Activated T-cell treated with anti-CD3 and anti-CD28 coated beads, Interleukin-2, amount 50 U/mL, for 24 hours (primary cell): Measurements from ENCODE around the gene ASXL2.

Experiments
- DNase-seq: peaks from one replicate; pipeline ENCODE4 v3.0.0-alpha.2; 2020
- H3K27ac Mint-ChIP-seq: 2 replicates; pipeline ENCODE4 v1.8.0; 2020; ENCODE audit warnings: mild to moderate bottlenecking, mixed read lengths
- H3K27me3 Mint-ChIP-seq: 2 replicates; pipeline ENCODE4 v1.8.0; 2020; ENCODE audit warnings: mixed read lengths
- H3K36me3 Mint-ChIP-seq: 2 replicates; pipeline ENCODE4 v1.8.0; 2020; ENCODE audit warnings: low read depth, mixed read lengths
- H3K4me1 Mint-ChIP-seq: 2 replicates; pipeline ENCODE4 v1.8.0; 2020; ENCODE audit warnings: low read depth, mixed read lengths
- H3K4me3 Mint-ChIP-seq: 2 replicates; pipeline ENCODE4 v1.8.0; 2020; ENCODE audit warnings: mild to moderate bottlenecking, moderate library complexity, mixed read lengths
- H3K9me3 Mint-ChIP-seq: 2 replicates; pipeline ENCODE4 v1.8.0; 2020; ENCODE audit warnings: mixed read lengths

The ASXL2 gene

DNA sequence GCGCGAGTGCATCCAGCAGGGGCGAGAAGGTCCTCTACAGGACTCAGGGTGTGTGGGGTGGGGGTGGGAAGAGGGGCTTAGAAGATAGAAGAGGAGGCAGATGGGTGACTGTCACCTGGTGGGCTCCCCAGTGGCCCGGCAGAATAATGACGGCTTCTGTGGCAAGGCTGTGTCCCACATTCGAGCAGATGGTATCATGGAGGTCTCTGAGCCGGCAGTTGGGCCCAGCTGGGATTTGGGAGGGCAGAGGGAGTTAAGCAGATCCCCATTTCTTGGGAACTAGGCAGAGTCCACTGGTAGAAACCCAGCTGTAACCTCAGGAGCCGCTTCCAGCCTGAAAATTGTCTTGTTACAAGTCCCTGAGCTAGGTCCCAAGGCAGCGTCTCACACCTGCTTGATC is 176.5 kb downstream of the ASXL2 start:
- Mint-ChIP-seq H3K4me1 (peaks cover 4% of the 10 kb centered on the region), H3K27ac (no peak overlapping the region), H3K36me3 (no peaks in the 10 kb centered on the region), H3K27me3 (no peaks in the 10 kb centered on the region), H3K4me3 (no peak overlapping the region), H3K9me3 (no peaks in the 10 kb centered on the region)
- DNase-seq, result no peak

DNA sequence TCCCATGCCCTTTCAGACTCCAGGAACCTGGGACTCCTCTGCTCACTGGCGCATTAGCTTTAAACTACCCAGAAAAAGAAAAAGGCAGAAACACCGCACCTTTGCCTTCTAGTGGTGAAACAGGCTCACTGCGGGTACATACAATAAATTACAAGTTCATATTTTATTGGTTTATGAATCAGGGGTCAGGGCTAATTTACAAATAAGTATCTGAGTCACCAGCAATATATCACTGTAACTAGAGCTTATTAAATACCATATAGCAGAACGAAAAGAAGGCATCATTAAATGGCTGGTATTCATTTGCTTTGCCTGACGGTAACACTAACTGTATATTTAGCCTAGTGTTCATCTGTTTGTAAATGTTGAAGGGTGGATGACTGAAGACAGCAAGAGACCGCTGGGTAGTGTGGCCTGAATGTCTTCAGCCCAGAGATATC is 178.0 kb downstream of the ASXL2 start:
- Mint-ChIP-seq H3K9me3 (no peaks in the 10 kb centered on the region), H3K27me3 (no peaks in the 10 kb centered on the region), H3K4me1 (peaks cover 4% of the 10 kb centered on the region), H3K4me3 (no peak overlapping the region), H3K27ac (no peak overlapping the region), H3K36me3 (no peaks in the 10 kb centered on the region)
- DNase-seq, result peak; percentile 33

DNA sequence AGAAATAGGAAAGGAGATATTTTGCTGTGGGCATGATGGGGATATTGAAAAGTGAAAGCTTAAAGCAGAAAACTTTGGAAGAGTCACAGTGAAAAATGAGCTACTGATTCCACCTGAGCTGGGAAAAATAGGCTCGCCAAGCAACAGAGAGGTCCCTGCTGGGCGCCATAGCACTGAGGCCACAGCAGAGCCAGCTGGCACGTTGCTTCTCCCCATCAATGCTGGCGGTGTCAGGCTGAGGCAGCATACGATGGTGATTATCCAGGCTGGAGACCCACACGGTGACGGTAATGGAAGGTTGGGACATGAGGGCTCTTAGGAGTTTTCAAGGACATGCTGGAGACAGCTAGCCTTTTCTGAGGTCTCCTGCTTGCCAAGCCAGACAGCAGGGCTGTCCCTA is 179.1 kb downstream of the ASXL2 start:
- H3K27me3 Mint-ChIP-seq, result no peaks in the 10 kb centered on the region

DNA sequence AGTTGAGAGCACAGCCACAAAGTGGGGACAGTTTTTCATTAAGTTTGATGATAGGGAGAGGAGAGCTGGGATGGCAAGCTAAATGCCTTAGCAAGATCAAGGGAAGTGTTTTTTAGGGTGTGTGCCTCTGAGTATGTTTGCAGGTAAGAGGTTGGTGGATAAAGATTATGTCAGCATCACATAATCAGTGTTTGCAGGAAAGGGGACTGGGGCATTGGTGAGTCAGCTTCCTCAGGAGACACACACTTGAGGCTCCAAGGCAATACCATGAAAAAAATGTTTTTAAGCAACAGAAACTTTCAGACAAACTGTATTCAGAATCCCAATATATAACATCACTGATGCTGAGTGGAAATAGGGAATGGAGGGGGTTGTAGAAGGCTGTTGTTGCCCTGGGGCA is 179.5 kb downstream of the ASXL2 start:
- DNase-seq, result no peak
- no peaks in the 10 kb centered on the region for H3K27me3 Mint-ChIP-seq
- H3K36me3 Mint-ChIP-seq, result no peaks in the 10 kb centered on the region
- H3K9me3 Mint-ChIP-seq, result no peaks in the 10 kb centered on the region
- no peak overlapping the region for H3K4me3 Mint-ChIP-seq
- peaks cover 4% of the 10 kb centered on the region for H3K4me1 Mint-ChIP-seq
- H3K27ac Mint-ChIP-seq, result no peak overlapping the region

More for the DNA sequence above, 179.1 kb downstream of the ASXL2 start:
- Mint-ChIP-seq H3K36me3 (no peaks in the 10 kb centered on the region), H3K9me3 (no peaks in the 10 kb centered on the region), H3K4me1 (peaks cover 4% of the 10 kb centered on the region), H3K27ac (no peak overlapping the region), H3K4me3 (no peak overlapping the region)
- no peak for DNase-seq

DNA sequence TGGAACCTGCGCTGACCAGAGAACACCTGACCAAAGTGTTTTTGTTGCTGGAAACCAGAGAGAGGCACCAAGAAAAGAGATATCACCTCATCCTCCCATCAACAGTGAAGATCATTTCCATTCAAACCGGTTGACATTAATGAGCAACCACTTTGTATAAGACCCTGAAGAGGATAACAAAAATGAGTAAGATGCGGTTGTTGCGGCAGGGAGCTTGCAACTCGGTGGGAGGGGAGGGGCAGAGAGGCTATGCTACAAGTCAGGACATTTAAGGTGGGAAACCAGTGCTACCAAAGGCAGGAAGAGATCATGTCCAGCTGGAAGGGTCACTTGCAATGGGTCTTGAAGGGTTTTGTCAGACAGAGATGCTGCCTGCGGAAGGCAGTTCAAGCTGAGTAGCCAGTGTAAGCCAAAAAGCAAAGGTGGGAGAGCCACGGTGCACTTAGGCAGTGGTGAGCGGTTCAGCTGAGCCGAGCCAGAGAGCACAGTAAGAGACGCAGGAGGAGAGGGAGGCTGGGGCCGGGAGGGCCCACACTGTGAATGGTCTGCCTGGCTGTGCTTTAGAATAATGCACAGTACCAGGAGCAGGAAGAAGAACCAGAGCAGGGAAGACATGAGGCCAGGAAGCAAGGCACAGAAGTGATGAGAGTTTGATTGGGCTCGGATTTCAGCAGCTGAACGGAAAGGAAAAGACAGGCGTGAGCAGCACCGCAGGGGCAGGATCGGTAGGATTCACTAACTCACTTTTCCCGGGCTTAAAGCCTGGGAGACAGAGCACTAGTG is 180.5 kb downstream of the ASXL2 start:
- no peak for DNase-seq
- Mint-ChIP-seq H3K27ac (no peak overlapping the region), H3K4me1 (peaks cover 4% of the 10 kb centered on the region), H3K36me3 (no peaks in the 10 kb centered on the region), H3K9me3 (no peaks in the 10 kb centered on the region), H3K27me3 (no peaks in the 10 kb centered on the region), H3K4me3 (no peak overlapping the region)

DNA sequence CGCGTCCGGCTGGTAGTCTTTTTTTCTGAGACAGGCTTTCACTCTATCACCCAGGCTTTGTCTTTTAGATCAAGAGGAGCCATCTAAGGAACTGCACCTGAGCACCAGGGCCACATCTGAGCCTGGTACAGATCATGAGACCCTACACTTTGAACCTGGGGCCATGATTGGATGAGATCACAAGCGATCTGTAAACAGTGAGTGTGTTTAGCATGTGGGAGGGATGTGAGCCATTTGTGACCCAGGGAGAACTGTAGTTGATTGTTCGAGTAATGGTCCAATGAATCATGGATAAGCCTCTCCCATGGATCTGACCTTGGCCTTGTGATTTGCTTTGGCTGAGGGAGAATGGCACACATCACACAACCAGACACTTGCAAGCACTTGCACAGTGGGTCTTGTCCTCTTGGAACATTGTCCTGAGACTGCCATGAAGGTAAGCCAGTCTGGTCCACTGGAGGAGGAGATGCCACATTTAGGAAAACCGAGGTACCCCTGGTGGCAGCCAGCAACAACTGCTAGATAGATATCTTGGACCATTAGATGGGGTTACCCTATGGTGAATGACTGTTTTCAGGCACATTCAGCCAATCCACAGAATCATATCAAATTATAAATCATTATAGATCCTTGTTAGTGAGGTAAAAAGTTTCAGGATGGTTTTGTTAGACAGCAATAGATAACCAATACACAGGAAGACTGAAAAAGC is 185.4 kb downstream of the ASXL2 start:
- DNase-seq, result no peak
- Mint-ChIP-seq H3K27ac (no peak overlapping the region), H3K27me3 (no peaks in the 10 kb centered on the region)

DNA sequence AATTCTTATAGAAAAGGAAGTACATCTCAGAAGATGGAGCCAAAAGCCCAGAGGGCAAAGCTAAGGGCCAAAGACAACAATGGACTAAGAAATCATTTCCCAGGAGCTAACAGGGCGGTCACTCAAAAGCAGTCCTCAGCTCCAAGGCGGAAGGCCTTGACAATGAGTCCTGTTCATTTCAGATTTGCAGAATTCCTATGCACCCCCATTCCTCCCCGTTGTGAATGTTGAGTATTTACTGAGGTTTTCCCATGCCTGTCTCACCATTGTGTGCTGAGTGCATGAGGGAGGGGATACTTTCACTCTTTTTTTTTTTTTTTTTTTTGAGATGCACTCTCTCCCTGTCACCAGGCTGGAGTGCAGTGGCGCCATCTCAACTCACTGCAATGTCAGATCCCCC is 186.1 kb downstream of the ASXL2 start:
- H3K4me3 Mint-ChIP-seq, result no peak overlapping the region
- no peaks in the 10 kb centered on the region for H3K9me3 Mint-ChIP-seq
- no peaks in the 10 kb centered on the region for H3K27me3 Mint-ChIP-seq
- H3K27ac Mint-ChIP-seq, result no peak overlapping the region
- no peak for DNase-seq
- no peaks in the 10 kb centered on the region for H3K36me3 Mint-ChIP-seq
- no peaks in the 10 kb centered on the region for H3K4me1 Mint-ChIP-seq

More for the DNA sequence above, 185.4 kb downstream of the ASXL2 start:
- Mint-ChIP-seq H3K4me3 (no peak overlapping the region), H3K4me1 (no peaks in the 10 kb centered on the region), H3K36me3 (no peaks in the 10 kb centered on the region), H3K9me3 (no peaks in the 10 kb centered on the region)

DNA sequence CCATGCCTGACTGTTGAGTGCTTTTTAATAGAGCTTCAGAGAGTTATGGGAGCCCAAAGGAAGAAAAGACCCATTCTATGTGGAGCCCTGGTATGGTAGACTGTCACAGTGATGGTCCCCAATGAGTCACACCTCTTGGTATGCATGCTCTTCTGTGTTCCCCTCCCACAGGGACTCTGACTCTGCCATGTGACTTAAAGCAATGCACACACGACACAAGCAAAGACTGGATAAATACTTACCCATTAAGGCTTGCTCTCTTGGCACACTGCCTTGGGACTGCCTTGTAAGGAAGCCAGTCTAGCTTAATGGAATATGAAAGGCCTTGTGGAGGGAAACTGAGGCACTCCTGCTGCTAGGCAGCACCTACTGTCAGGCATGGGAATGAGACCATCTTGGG is 188.2 kb downstream of the ASXL2 start:
- Mint-ChIP-seq H3K4me3 (no peak overlapping the region), H3K4me1 (no peaks in the 10 kb centered on the region), H3K27me3 (no peaks in the 10 kb centered on the region), H3K27ac (no peak overlapping the region), H3K9me3 (no peaks in the 10 kb centered on the region), H3K36me3 (no peaks in the 10 kb centered on the region)
- DNase-seq, result no peak

DNA sequence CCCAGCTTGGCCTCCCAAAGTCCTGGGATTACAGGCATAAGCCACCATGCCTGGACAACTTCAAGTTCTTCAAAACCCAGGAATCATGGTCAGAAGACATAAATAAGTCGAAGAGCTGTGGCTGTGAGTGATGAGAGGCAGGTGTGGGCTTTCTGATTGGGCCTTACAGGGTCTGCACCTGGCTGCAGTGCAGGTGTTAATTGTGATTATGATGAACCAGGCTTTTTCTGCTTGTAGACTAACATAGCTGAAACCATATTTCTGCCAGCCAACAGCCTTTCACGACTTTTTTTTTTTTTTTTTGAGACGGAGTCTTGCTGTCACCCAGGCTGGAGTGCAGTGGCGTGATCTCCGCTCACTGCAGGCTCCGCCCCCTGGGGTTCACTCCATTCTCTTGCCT is 190.1 kb downstream of the ASXL2 start:
- Mint-ChIP-seq H3K27me3 (no peaks in the 10 kb centered on the region), H3K4me1 (peaks cover 2% of the 10 kb centered on the region), H3K27ac (no peak overlapping the region), H3K9me3 (no peaks in the 10 kb centered on the region), H3K4me3 (no peak overlapping the region), H3K36me3 (no peaks in the 10 kb centered on the region)
- no peak for DNase-seq

DNA sequence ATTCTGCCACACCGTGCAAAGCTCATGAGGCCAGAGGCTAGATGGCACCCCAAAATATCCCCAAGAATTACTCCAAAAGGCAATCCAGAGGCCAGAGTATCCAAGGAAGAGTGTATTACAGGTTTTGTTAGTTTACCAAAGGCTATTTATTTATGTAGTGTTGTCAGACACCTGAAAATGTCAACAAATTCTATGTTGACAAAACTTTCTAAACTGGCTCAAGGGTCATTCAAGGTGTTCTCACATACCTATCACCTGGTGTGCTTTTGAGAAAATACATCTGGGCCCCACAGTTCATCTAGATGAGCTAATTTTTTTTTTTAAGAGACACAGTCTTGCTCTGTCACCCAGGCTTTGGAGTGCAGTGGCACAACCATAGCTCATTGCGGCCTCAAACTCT is 192.5 kb downstream of the ASXL2 start:
- H3K36me3 Mint-ChIP-seq, result no peaks in the 10 kb centered on the region
- no peak for DNase-seq
- H3K4me3 Mint-ChIP-seq, result no peak overlapping the region
- peaks cover 2% of the 10 kb centered on the region for H3K4me1 Mint-ChIP-seq
- H3K27ac Mint-ChIP-seq, result no peak overlapping the region
- no peaks in the 10 kb centered on the region for H3K27me3 Mint-ChIP-seq
- H3K9me3 Mint-ChIP-seq, result no peaks in the 10 kb centered on the region

DNA sequence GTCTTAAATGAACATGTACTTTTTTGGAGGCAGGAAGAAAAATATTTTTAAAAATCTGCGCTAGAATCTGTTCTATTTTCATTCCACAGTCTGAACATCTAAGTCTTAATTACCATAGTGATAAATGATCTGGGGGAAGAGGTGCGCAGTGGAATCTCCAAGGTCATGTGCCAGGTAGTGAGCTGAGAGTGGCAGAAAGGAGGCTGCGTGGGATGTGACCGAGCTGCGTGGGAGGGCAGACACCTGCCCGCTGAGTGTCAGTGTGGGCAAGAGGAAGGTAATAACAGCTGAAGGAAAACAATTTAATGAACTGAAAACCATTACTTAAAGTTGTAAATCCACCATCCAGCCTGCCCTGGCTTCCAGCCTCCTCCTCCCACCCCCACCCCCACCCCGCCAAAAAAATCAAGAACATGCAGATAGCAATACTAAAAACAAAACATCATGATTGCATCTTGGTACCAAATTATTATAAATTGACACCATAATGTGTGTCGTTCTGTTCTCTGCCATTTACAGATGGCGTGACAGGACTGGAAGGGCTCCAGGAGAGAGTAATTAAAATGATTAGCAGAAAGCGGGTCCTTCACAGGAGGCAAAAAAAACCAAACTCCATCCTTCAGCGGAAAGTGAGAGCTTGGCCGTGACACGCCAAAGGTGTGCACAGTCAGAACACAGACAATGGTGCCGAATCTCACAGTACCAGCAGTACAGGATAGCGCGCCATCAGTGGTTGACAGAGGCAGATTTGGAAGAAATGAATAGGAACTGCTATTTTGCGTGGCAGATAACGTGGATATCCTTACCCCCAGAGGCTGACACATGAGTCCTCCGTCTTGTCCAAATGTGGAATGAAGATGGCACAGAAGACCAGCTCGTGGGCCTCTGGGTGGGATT is 193.5 kb downstream of the ASXL2 start:
- DNase-seq, result no peak
- Mint-ChIP-seq H3K9me3 (no peaks in the 10 kb centered on the region), H3K36me3 (no peaks in the 10 kb centered on the region), H3K4me1 (peaks cover 2% of the 10 kb centered on the region), H3K27ac (no peak overlapping the region), H3K27me3 (no peaks in the 10 kb centered on the region), H3K4me3 (no peak overlapping the region)
